CD14-positive monocyte (primary cell): ENCODE data around the gene SLC24A3. TPM values are rescaled to one million over a fixed set of nuclear protein-coding genes. Genes with fewer than 3 reads are reported as not detected.

Source experiments
- DNase-seq, 3 donors: peaks; one replicate each; pipeline ENCODE4 v3.0.0-alpha.2; 2011 to 2022
- H2AFZ ChIP-seq: 2 replicates; pipeline ENCODE4 v1.6.0; 2012; ENCODE audit warnings: mild to moderate bottlenecking, low read depth, low read length, inconsistent platforms; ENCODE audit not compliant: insufficient read depth, poor library complexity, severe bottlenecking
- H3K27ac ChIP-seq, 2 donors: 1 replicate in 1 of 2; 2 replicates in 1 of 2; pipeline ENCODE4 v1.5.1; 2012 to 2013; ENCODE audit warnings: low read length in 2 of 2, control low read depth in 1 of 2, inconsistent platforms in 1 of 2, low read depth in 1 of 2, mild to moderate bottlenecking in 1 of 2
- H3K27me3 ChIP-seq, 2 donors: one replicate each; pipeline versions ENCODE4 v1.6.0 to v1.6.1; 2011 to 2013; ENCODE audit warnings: low read length in 2 of 2; ENCODE audit not compliant: control insufficient read depth in 2 of 2, insufficient read depth in 2 of 2
- H3K36me3 ChIP-seq, 2 donors: replicated peaks in 1 of 2; 1 replicate in 1 of 2; 2 replicates in 1 of 2; pipeline versions ENCODE4 v1.5.1 to v1.6.1; 2012 to 2013; ENCODE audit warnings: low read length in 2 of 2, control low read depth in 1 of 2, inconsistent platforms in 1 of 2, mild to moderate bottlenecking in 1 of 2; ENCODE audit not compliant: insufficient read depth in 2 of 2, control insufficient read depth in 1 of 2
- H3K4me1 ChIP-seq, 2 donors: 1 replicate in 1 of 2; 2 replicates in 1 of 2; pipeline versions ENCODE4 v1.5.1 to v1.6.1; 2012 to 2013; ENCODE audit warnings: low read length in 2 of 2, control low read depth in 1 of 2, inconsistent platforms in 1 of 2, mild to moderate bottlenecking in 1 of 2, moderate library complexity in 1 of 2; ENCODE audit not compliant: insufficient read depth in 2 of 2, control insufficient read depth in 1 of 2
- H3K4me2 ChIP-seq: replicated peaks from 2 replicates; pipeline ENCODE3; 2012; ENCODE audit warnings: low read length, moderate library complexity, mild to moderate bottlenecking; ENCODE audit not compliant: poor library complexity, severe bottlenecking; ENCODE audit errors: extremely low read depth
- H3K4me3 ChIP-seq, 3 experiments: fragments of 200-600 bp in 1 of 3; sonication (generic) in 1 of 3; replicated peaks in 1 of 3; 1 replicate in 2 of 3; 2 replicates in 1 of 3; pipeline ENCODE4 v1.5.1; 2011 to 2013; ENCODE audit warnings: low read length in 3 of 3, mild to moderate bottlenecking in 3 of 3, control low read depth in 2 of 3, low read depth in 2 of 3, inconsistent platforms in 1 of 3, moderate library complexity in 1 of 3
- H3K79me2 ChIP-seq: 2 replicates; pipeline ENCODE4 v1.6.0; 2012; ENCODE audit warnings: mild to moderate bottlenecking, control low read depth, inconsistent platforms, low read length, moderate library complexity; ENCODE audit not compliant: insufficient read depth
- H3K9ac ChIP-seq: 2 replicates; pipeline ENCODE4 v1.6.0; 2017; ENCODE audit warnings: low read length, mild to moderate bottlenecking; ENCODE audit not compliant: insufficient read depth, poor library complexity, severe bottlenecking
- H3K9me3 ChIP-seq, 2 donors: replicated peaks in 1 of 2; 1 replicate in 1 of 2; 2 replicates in 1 of 2; pipeline versions ENCODE4 v1.5.1 to v1.6.1; 2012 to 2013; ENCODE audit warnings: low read length in 2 of 2, control low read depth in 1 of 2; ENCODE audit not compliant: control insufficient read depth in 1 of 2, insufficient read depth in 1 of 2
- H4K20me1 ChIP-seq: 2 replicates; pipeline ENCODE4 v1.6.0; 2012; ENCODE audit warnings: mild to moderate bottlenecking, low read length, control low read depth, moderate library complexity; ENCODE audit not compliant: insufficient read depth
- H3K27ac Mint-ChIP-seq, 7 donors: one replicate each; pipeline ENCODE4 v1.8.0; 2020; ENCODE audit warnings: mild to moderate bottlenecking in 7 of 7, mixed read lengths in 7 of 7, moderate library complexity in 6 of 7, inconsistent platforms in 2 of 7
- H3K27me3 Mint-ChIP-seq, 3 donors: one replicate each; pipeline ENCODE4 v1.8.0; 2021 to 2022; ENCODE audit warnings: low read depth in 3 of 3, mild to moderate bottlenecking in 3 of 3, mixed read lengths in 3 of 3, moderate library complexity in 3 of 3, inconsistent platforms in 1 of 3
- H3K36me3 Mint-ChIP-seq, 2 donors: one replicate each; pipeline ENCODE4 v1.8.0; 2020; ENCODE audit warnings: mixed read lengths in 2 of 2, inconsistent platforms in 1 of 2, mild to moderate bottlenecking in 1 of 2
- H3K4me1 Mint-ChIP-seq: one replicate; pipeline ENCODE4 v1.8.0; 2020; ENCODE audit warnings: mild to moderate bottlenecking, mixed read lengths
- H3K4me3 Mint-ChIP-seq, 2 donors: one replicate each; pipeline ENCODE4 v1.8.0; 2020; ENCODE audit warnings: mild to moderate bottlenecking in 2 of 2, mixed read lengths in 2 of 2, moderate library complexity in 1 of 2
- H3K9me3 Mint-ChIP-seq, 7 donors: one replicate each; pipeline ENCODE4 v1.8.0; 2020 to 2022; ENCODE audit warnings: mixed read lengths in 7 of 7, mild to moderate bottlenecking in 6 of 7, moderate library complexity in 6 of 7, inconsistent platforms in 2 of 7
- CTCF ChIP-seq: fragments of 200-600 bp; IDR thresholded peaks from one replicate; pipeline ENCODE4 v1.8.0; 2022; ENCODE audit warnings: antibody characterized with exemption, mild to moderate bottlenecking
- WGBS: methylation state at CpG from one replicate; pipeline ENCODE4 v1.1.5; 2013; ENCODE audit warnings: missing lambda C conversion rate; ENCODE audit not compliant: insufficient coverage; 5-methylcytosine and 5-hydroxymethylcytosine counted together
- intact Hi-C, 2 donors: fragments of 100-400 bp; cut with micrococcal nuclease; formaldehyde crosslinking; loops; one replicate each; pipeline versions ENCODE4 v1.15.0 to v1.15.1; 2023
- polyA plus RNA-seq, 3 donors: library from polyadenylated mRNA; depleted of rRNA in 1 of 3; unstranded in 2 of 3; stranded (reverse) in 1 of 3; fragments of 300-500 nt in 2 of 3; fragments of >200 nt in 1 of 3; fragmentation: Illumina TruSeq in 2 of 3; gene quantifications; 1 replicate in 2 of 3; 2 replicates in 1 of 3; pipeline ENCODE4 v1.2.3, GENCODE V29; 2012 to 2021

SLC24A3 gene
- polyA plus RNA-seq, 3 donors = 0.04 to 0.08 TPM; not detected in 1

DNA sequence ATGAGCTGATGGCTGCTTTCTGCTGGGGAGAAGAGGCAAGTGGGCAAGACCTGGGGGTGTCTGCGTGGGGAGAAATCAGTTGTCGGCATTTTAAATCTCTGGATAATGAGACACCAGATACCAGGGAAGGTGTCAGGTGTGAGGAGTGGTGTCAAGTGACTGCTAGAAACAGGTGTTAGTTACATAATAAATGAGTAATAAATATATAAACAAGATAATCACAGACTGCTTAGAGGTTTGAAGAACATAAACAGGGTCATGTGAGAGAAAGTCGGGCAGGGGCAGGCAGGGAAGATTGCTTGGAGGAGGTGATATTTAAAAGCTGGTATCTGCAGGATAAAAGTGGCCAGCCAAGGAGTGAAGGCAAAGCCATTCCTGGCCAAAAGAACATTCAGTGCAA, 458.4 kb downstream of the SLC24A3 start:
- Histone ChIP-seq H2AFZ (no peak overlapping the region), H3K9me3 (no peaks in the 10 kb centered on the region), H3K79me2 (no peaks in the 10 kb centered on the region), H3K36me3 (no peaks in the 10 kb centered on the region), H3K27me3 (no peaks in the 10 kb centered on the region), H3K27ac (no peak overlapping the region), H3K4me2 (no peak overlapping the region), H4K20me1 (no peaks in the 10 kb centered on the region), H3K9ac (no peak overlapping the region), H3K4me3 (no peak overlapping the region), H3K4me1 (peaks cover 28 to 29% of the 10 kb centered on the region in 2 donors)
- Mint-ChIP-seq H3K9me3 (peaks cover 0 to 5% (median 0%) of the 10 kb centered on the region in 7 donors), H3K27me3 (peaks cover 0 to 3% (median 1%) of the 10 kb centered on the region in 3 donors), H3K4me1 (peaks cover 36% of the 10 kb centered on the region), H3K4me3 (no peak overlapping the region), H3K27ac (no peak overlapping the region), H3K36me3 (no peaks in the 10 kb centered on the region)
- no peak for DNase-seq
- no peak for TF ChIP-seq CTCF
- intact Hi-C loops = no loop called here
- WGBS = 100% methylated on average over 1 of the region's 3 CpGs

DNA sequence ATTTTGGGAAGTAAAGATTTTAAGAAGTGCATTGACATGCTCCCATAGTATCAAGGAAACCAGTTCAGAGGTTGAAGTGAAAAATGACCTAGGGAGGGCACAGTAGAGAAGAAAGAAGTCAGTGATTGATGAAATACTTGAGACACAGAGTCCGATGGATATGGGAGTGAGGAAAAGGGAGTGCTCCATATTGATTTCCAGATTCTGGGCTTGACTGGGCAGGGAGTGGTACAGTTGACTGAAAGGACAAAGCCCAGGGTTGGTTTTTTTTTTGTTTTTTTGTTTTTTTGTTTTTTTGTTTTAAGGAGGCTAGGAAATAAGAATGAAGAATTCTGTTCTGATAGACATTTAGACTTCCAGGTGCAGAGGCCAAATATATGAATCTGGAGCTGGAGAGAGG, 458.9 kb downstream of the SLC24A3 start:
- H3K27ac ChIP-seq = no peak overlapping the region
- Mint-ChIP-seq H3K27ac (peak overlapping the region in 2 of 7 donors; percentile 31 to 55), H3K36me3 (no peaks in the 10 kb centered on the region), H3K9me3 (peaks cover 0 to 5% (median 0%) of the 10 kb centered on the region in 7 donors), H3K4me1 (peaks cover 36% of the 10 kb centered on the region), H3K27me3 (peaks cover 0 to 3% (median 1%) of the 10 kb centered on the region in 3 donors), H3K4me3 (peak overlapping the region in 1 of 2 donors; percentile 53)
- no peak overlapping the region for H3K4me3 ChIP-seq
- no peaks in the 10 kb centered on the region for H3K36me3 ChIP-seq
- no peaks in the 10 kb centered on the region for H4K20me1 ChIP-seq
- TF ChIP-seq CTCF = no peak
- peak overlapping the region; percentile 26 for H3K4me2 ChIP-seq
- H3K4me1 ChIP-seq = peaks cover 28 to 29% of the 10 kb centered on the region in 2 donors
- no peaks in the 10 kb centered on the region for H3K9me3 ChIP-seq
- no peak for DNase-seq
- H3K27me3 ChIP-seq = no peaks in the 10 kb centered on the region
- H2AFZ ChIP-seq = no peak overlapping the region
- WGBS = 82% methylated on average over 1 of the region's 1 CpG
- intact Hi-C loops = no loop called here
- H3K9ac ChIP-seq = no peak overlapping the region
- H3K79me2 ChIP-seq = no peaks in the 10 kb centered on the region
